Smooth muscle cell (in vitro differentiated cells): ENCODE measurements around the gene CD247. TPM values are rescaled to one million over a fixed set of nuclear protein-coding genes. Genes with fewer than 3 reads are reported as not detected.

Experiments
- DNase-seq: peaks from one replicate; lab custom pipeline; 2025; ENCODE audit not compliant: unreplicated experiment; lab: John Stamatoyannopoulos, UW
- H2AFZ ChIP-seq: fragments of 200-600 bp; sonication (generic); 2 replicates; pipeline ENCODE4 v1.6.0; 2016; ENCODE audit warnings: antibody characterized with exemption, low read depth, mild to moderate bottlenecking
- H3F3A ChIP-seq: fragments of 200-600 bp; sonication (generic); 2 replicates; pipeline ENCODE4 v1.6.0; 2017; ENCODE audit warnings: antibody characterized with exemption, low read depth
- H3K27ac ChIP-seq: fragments of 200-600 bp; sonication (generic); 2 replicates; pipeline ENCODE4 v1.5.1; 2016; ENCODE audit warnings: low read depth, mild to moderate bottlenecking
- H3K27me3 ChIP-seq: fragments of 200-600 bp; sonication (generic); 2 replicates; pipeline ENCODE4 v1.6.1; 2016; ENCODE audit warnings: low read depth, mild to moderate bottlenecking
- H3K36me3 ChIP-seq: fragments of 200-600 bp; sonication (generic); 2 replicates; pipeline ENCODE4 v1.5.1; 2016; ENCODE audit warnings: low read depth
- H3K4me1 ChIP-seq: fragments of 200-600 bp; sonication (generic); 2 replicates; pipeline ENCODE4 v1.5.1; 2016; ENCODE audit warnings: low read depth
- H3K4me2 ChIP-seq: fragments of 200-600 bp; sonication (generic); 2 replicates; pipeline ENCODE4 v1.6.0; 2016; ENCODE audit warnings: mild to moderate bottlenecking
- H3K4me3 ChIP-seq: fragments of 200-600 bp; sonication (generic); 2 replicates; pipeline ENCODE4 v1.5.1; 2016; ENCODE audit warnings: mild to moderate bottlenecking
- H3K79me2 ChIP-seq: fragments of 200-600 bp; sonication (generic); 2 replicates; pipeline ENCODE4 v1.6.0; 2016; ENCODE audit warnings: low read depth, mild to moderate bottlenecking
- H3K9ac ChIP-seq: fragments of 200-600 bp; sonication (generic); 2 replicates; pipeline ENCODE4 v1.6.0; 2016; ENCODE audit warnings: low read depth
- H3K9me3 ChIP-seq: fragments of 200-600 bp; sonication (generic); replicated peaks from 2 replicates; pipeline ENCODE4 v1.5.1; 2016; ENCODE audit warnings: low read depth
- H4K20me1 ChIP-seq: fragments of 200-600 bp; sonication (generic); 2 replicates; pipeline ENCODE4 v1.6.0; 2016; ENCODE audit warnings: low read depth
- CTCF ChIP-seq: fragments of 200-600 bp; sonication (generic); IDR thresholded peaks from 2 replicates; pipeline ENCODE4 v1.5.1; 2017; ENCODE audit warnings: borderline replicate concordance, mild to moderate bottlenecking, antibody characterized with exemption; ENCODE audit not compliant: insufficient read depth, poor library complexity, severe bottlenecking
- WGBS: methylation state at CpG from one replicate; pipeline ENCODE4 v1.1.7; 2016; ENCODE audit warnings: low lambda C conversion rate; 5-methylcytosine and 5-hydroxymethylcytosine counted together
- polyA plus RNA-seq: library from polyadenylated mRNA; unstranded; fragments of >200 nt; fragmentation: Nextera tagmentation; extraction: Ambion mirVana; gene quantifications from 2 replicates; pipeline ENCODE4 v1.2.1, GENCODE V29; 2016
- total RNA-seq: library from RNA; depleted of rRNA; stranded (reverse); fragments of >200 nt; gene quantifications from 2 replicates; pipeline ENCODE4 v1.2.3, GENCODE V29; 2014

Gene CD247
- total and polyA plus RNA-seq, 2 experiments from 2014 or later, result 0.13 TPM; not detected in 1

- TF ChIP-seq CTCF, result no peak
- Histone ChIP-seq H3K27me3 (no peaks in the 10 kb centered on the region), H3K27ac (no peak overlapping the region), H2AFZ (no peak overlapping the region), H4K20me1 (no peaks in the 10 kb centered on the region), H3K36me3 (no peaks in the 10 kb centered on the region), H3F3A (no peaks in the 10 kb centered on the region), H3K4me2 (no peak overlapping the region), H3K9ac (no peak overlapping the region), H3K4me1 (no peaks in the 10 kb centered on the region), H3K9me3 (no peaks in the 10 kb centered on the region), H3K79me2 (no peaks in the 10 kb centered on the region), H3K4me3 (no peak overlapping the region)
- 88% methylated on average over 5 of the region's 5 CpGs for WGBS
- no peak for DNase-seq
These were observed 46.4 kb upstream of the CD247 start for GRCh38 chr1:167564612-167565270.

- Histone ChIP-seq H3K4me3 (no peak overlapping the region), H3K4me1 (no peaks in the 10 kb centered on the region), H4K20me1 (no peaks in the 10 kb centered on the region), H3K4me2 (no peak overlapping the region), H3K9ac (no peak overlapping the region), H3K79me2 (no peaks in the 10 kb centered on the region), H3K27ac (no peak overlapping the region), H3F3A (no peaks in the 10 kb centered on the region), H3K9me3 (no peaks in the 10 kb centered on the region), H3K27me3 (no peaks in the 10 kb centered on the region), H3K36me3 (no peaks in the 10 kb centered on the region), H2AFZ (no peak overlapping the region)
- no peak for DNase-seq
- WGBS, result 77% methylated on average over 7 of the region's 7 CpGs
- TF ChIP-seq CTCF, result no peak
These were observed 45.4 kb upstream of the CD247 start for GRCh38 chr1:167563579-167564246.

GRCh38 chr1:167562702-167563101 is 44.4 kb upstream of the CD247 start:
- Histone ChIP-seq H4K20me1 (no peaks in the 10 kb centered on the region), H3K27me3 (no peaks in the 10 kb centered on the region), H2AFZ (no peak overlapping the region), H3K36me3 (no peaks in the 10 kb centered on the region), H3K9me3 (no peaks in the 10 kb centered on the region), H3K4me1 (no peaks in the 10 kb centered on the region), H3K79me2 (no peaks in the 10 kb centered on the region), H3K4me2 (no peak overlapping the region), H3K4me3 (no peak overlapping the region), H3F3A (no peaks in the 10 kb centered on the region), H3K27ac (no peak overlapping the region), H3K9ac (no peak overlapping the region)
- no peak for TF ChIP-seq CTCF
- WGBS, result 93% methylated on average over 1 of the region's 1 CpG
- no peak for DNase-seq
